K562 (cell line): ENCODE results near the gene DAB2IP. TPM values are rescaled to one million over a fixed set of nuclear protein-coding genes. Genes with fewer than 3 reads are reported as not detected.

ENCODE experiments used
- ATAC-seq: fragments of 200-7000 bp; cut with Tn5 transposase; 3 replicates; pipeline ENCODE4 v1.9.1; 2020; ENCODE audit warnings: moderate library complexity
- BruUV-seq: library from RNA; stranded (reverse); fragments of 400-500 nt; replicated peaks from 2 replicates; lab custom pipeline; 2021; lab: Mats Ljungman, UMichigan
- CTCF ChIA-PET: fragments of 300-600 bp; formaldehyde crosslinking; extraction: SDS; loops from one replicate; lab custom pipeline; 2021; ENCODE audit warnings: low intra/inter-chr PET ratio; lab: Yijun Ruan, JAX
- POLR2A ChIA-PET: fragments of 300-600, 350-650 bp; sonication (Branson Sonifier 250); formaldehyde crosslinking; extraction: SDS; loops from one replicate; lab custom pipeline; 2021; ENCODE audit warnings: antibody characterized with exemption, inconsistent platforms; lab: Yijun Ruan, JAX
- DNase-seq, 4 experiments: peaks; one replicate each; pipeline versions ENCODE4 v3.0.0 to v3.0.0-alpha.2; 2011 to 2018; ENCODE audit warnings: low spot score in 3 of 4, mixed read lengths in 3 of 4; ENCODE audit errors: extremely low read depth in 1 of 4
- FAIRE-seq: peaks from 2 replicates; lab custom pipeline; 2011; peaks lifted over from hg19 to GRCh38; lab: Jason Lieb, UNC
- H2AFZ ChIP-seq: 2 replicates; pipeline ENCODE4 v1.6.0; 2011; ENCODE audit warnings: low read depth, low read length, control low read depth, inconsistent platforms
- H3K27ac ChIP-seq: fragments of 200-600 bp; 3 replicates; pipeline ENCODE4 v1.8.0; 2011; ENCODE audit warnings: low read depth, mild to moderate bottlenecking, control low read depth, inconsistent platforms, low read length, moderate library complexity, mixed read lengths; ENCODE audit errors: extremely low read depth
- H3K27me3 ChIP-seq, 2 experiments: fragments of 300-600 bp in 1 of 2; 2 replicates in 1 of 2; 3 replicates in 1 of 2; pipeline versions ENCODE4 v1.6.0 to v1.8.0; 2011; ENCODE audit warnings: inconsistent platforms in 2 of 2, low read length in 2 of 2, mild to moderate bottlenecking in 1 of 2, mixed read lengths in 1 of 2, moderate library complexity in 1 of 2; ENCODE audit not compliant: control insufficient read depth in 2 of 2, insufficient read depth in 2 of 2
- H3K36me3 ChIP-seq: fragments of 300-600 bp; 3 replicates; pipeline ENCODE4 v1.8.0; 2011; ENCODE audit warnings: mild to moderate bottlenecking, low read length, inconsistent platforms; ENCODE audit not compliant: control insufficient read depth, insufficient read depth
- H3K4me1 ChIP-seq, 2 experiments: fragments of 200-600 bp in 1 of 2; replicated peaks in 1 of 2; 2 replicates in 1 of 2; 3 replicates in 1 of 2; pipeline versions ENCODE4 v1.5.1 to v1.8.0; 2011; ENCODE audit warnings: inconsistent platforms in 2 of 2, low read length in 2 of 2, mild to moderate bottlenecking in 1 of 2, mixed read lengths in 1 of 2, moderate library complexity in 1 of 2; ENCODE audit not compliant: control insufficient read depth in 2 of 2, insufficient read depth in 2 of 2
- H3K4me2 ChIP-seq: 2 replicates; pipeline ENCODE4 v1.6.1; 2011; ENCODE audit warnings: low read length, control low read depth, inconsistent platforms, mixed read lengths; ENCODE audit not compliant: insufficient read depth
- H3K4me3 ChIP-seq: fragments of 200-600 bp; sonication (generic), shearing (Covaris generic); 2 replicates; pipeline ENCODE4 v1.5.1; 2016; ENCODE audit warnings: control low read depth, inconsistent platforms
- H3K79me2 ChIP-seq: fragments of 200-600 bp; 3 replicates; pipeline ENCODE4 v1.8.0; 2011; ENCODE audit warnings: low read length, inconsistent platforms; ENCODE audit not compliant: control insufficient read depth, insufficient read depth
- H3K9ac ChIP-seq, 2 experiments: 2 replicates each; pipeline versions ENCODE4 v1.6.0 to v1.6.1; 2011; ENCODE audit warnings: low read depth in 2 of 2, low read length in 2 of 2, control low read depth in 1 of 2, inconsistent platforms in 1 of 2, mild to moderate bottlenecking in 1 of 2, mixed read lengths in 1 of 2; ENCODE audit not compliant: insufficient read depth in 1 of 2
- H3K9me1 ChIP-seq: one replicate; pipeline ENCODE4 v1.6.0; 2011; ENCODE audit warnings: inconsistent platforms, mild to moderate bottlenecking, low read length, moderate library complexity; ENCODE audit not compliant: control insufficient read depth, insufficient read depth
- H3K9me3 ChIP-seq: replicated peaks from 2 replicates; pipeline ENCODE4 v1.5.1; 2011; ENCODE audit warnings: low read depth, low read length, inconsistent platforms; ENCODE audit not compliant: control insufficient read depth, insufficient read depth
- H4K20me1 ChIP-seq: replicated peaks from 2 replicates; pipeline ENCODE4 v1.6.1; 2011; ENCODE audit warnings: low read length, inconsistent platforms, mixed read lengths; ENCODE audit not compliant: control insufficient read depth, insufficient read depth
- CTCFL ChIP-seq: IDR thresholded peaks from 2 replicates; pipeline ENCODE4 v1.6.1; 2011; ENCODE audit warnings: borderline replicate concordance, low read depth, mild to moderate bottlenecking, moderate library complexity, low read length; ENCODE audit not compliant: insufficient read depth, poor library complexity, severe bottlenecking
- WGBS: fragments of 100-300 bp; shearing (Covaris generic); methylation state at CpG from one replicate; pipeline ENCODE4 v1.1.6; 2016; ENCODE audit warnings: low coverage, mixed read lengths; ENCODE audit not compliant: insufficient coverage; ENCODE audit errors: missing lambda C conversion rate; 5-methylcytosine and 5-hydroxymethylcytosine counted together
- in situ Hi-C: fragments of 300-500 bp; cut with MboI; formaldehyde crosslinking; loops from 4 replicates; pipeline ENCODE4 v1.15.0; 2018; ENCODE audit warnings: inconsistent platforms, mixed read lengths
- intact Hi-C: fragments of 100-400 bp; cut with micrococcal nuclease; formaldehyde crosslinking; loops from 2 replicates; pipeline ENCODE4 v1.14.2; 2022
- polyA plus RNA-seq, 8 experiments: library from polyadenylated mRNA; depleted of rRNA in 4 of 8; stranded (reverse) in 5 of 8; unstranded in 3 of 8; fragments of >200 nt; fragmentation: Nextera tagmentation in 2 of 8; fragmentation: Illumina TruSeq in 1 of 8; extraction: Ambion mirVana in 2 of 8; extraction: Trizol in 1 of 8; gene quantifications; 2 replicates each; pipeline versions ENCODE4 v1.2.1 to v1.2.3, GENCODE V29; 2011 to 2014; ENCODE audit warnings: inconsistent platforms in 1 of 8, missing spikeins in 1 of 8
- total RNA-seq, 7 experiments: library from RNA; depleted of rRNA in 6 of 7; stranded (reverse); fragments of >200 nt in 6 of 7; fragmentation: Illumina TruSeq in 2 of 7; extraction: Trizol in 2 of 7; gene quantifications; 2 replicates each; pipeline versions ENCODE4 v1.2.1 to v1.2.3, GENCODE V29; 2011 to 2021; ENCODE audit warnings: low replicate concordance in 1 of 7

Gene DAB2IP
- total and polyA plus RNA-seq, 9 of the 15 experiments (the other 6 are each of a cell fraction or from before 2014, with no cell fraction given) = 0.04 to 0.31 (median 0.08) TPM; not detected in 5

GRCh38 chr9:121691890-121692289 lies 40.5 kb downstream of the DAB2IP start:
- DNase-seq (no peak), ATAC-seq (no peak), FAIRE-seq (no peak)
- no peaks in the 10 kb centered on the region for H3K9me1 ChIP-seq
- BruUV-seq = no TSS peak
- H4K20me1 ChIP-seq = peaks cover 26% of the 10 kb centered on the region
- H3K4me2 ChIP-seq = no peak overlapping the region
- no peak for TF ChIP-seq CTCFL
- CTCF ChIA-PET = no interaction called here
- H3K79me2 ChIP-seq = no peaks in the 10 kb centered on the region
- in situ Hi-C loops (loop anchor here (25.0 kb wide), 1 partner anchor 645 kb away; no protein-coding TSS in a partner anchor), intact Hi-C loops (loop anchor here (10.0 kb wide), 1 partner anchor 163 kb away; no protein-coding TSS in a partner anchor)
- H3K4me3 ChIP-seq = no peak overlapping the region
- no peak overlapping the region for H3K27ac ChIP-seq
- no peak overlapping the region for H3K9ac ChIP-seq
- WGBS = 0% methylated on average over 6 of the region's 6 CpGs
- no peaks in the 10 kb centered on the region for H3K9me3 ChIP-seq
- H3K4me1 ChIP-seq = no peaks in the 10 kb centered on the region
- no peak overlapping the region for H2AFZ ChIP-seq
- no peaks in the 10 kb centered on the region for H3K36me3 ChIP-seq
- peaks cover 3 to 36% of the 10 kb centered on the region in 2 experiments; a peak in 4 of 5 replicates for H3K27me3 ChIP-seq
- POLR2A ChIA-PET = interaction anchor here (1.2 kb wide), 1 partner anchor 8 kb away, joined by 4 read pairs; no protein-coding TSS in a partner anchor
